DMS 273 (cell line): ENCODE results near the gene RAB33B.
"Not testable (repeated sequence)": the region's sequence is repeated elsewhere in the genome, so short reads cannot be mapped to it uniquely, and the experiment has no call there.

ENCODE experiments used
- DNase-seq: peaks from one replicate; lab custom pipeline; 2025; ENCODE audit not compliant: unreplicated experiment; lab: John Stamatoyannopoulos, UW

Gene RAB33B

DNA sequence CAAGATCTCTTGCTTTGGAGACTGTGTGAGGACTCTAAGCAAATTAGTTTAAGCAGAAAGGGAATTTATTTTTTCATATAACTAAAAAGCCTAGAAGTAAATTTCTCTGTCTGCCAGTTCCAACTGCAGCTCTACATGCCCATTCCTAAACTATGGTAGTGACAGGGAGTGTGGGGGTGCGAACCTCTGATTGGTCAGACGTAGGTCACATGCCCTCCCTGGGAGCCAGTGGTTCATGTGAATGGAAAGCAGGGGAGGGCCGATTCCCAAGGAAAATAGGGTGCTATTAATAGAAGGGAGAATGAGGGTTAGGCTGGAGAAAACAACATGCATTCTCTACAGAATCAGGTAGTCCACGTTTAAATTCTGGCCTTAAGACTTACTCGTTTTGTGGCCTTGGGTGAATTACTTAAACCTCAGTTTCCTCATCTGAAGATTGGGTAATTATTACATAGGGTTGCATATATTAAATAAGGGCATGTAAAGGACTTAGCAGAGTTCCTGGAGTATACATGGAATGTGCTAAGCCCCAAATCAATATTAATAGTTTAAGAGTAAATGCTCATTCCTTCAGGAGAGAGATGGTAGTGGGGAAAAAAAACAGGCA is 7.2 kb downstream of the RAB33B start:
- peak; percentile 3 for DNase-seq

DNA sequence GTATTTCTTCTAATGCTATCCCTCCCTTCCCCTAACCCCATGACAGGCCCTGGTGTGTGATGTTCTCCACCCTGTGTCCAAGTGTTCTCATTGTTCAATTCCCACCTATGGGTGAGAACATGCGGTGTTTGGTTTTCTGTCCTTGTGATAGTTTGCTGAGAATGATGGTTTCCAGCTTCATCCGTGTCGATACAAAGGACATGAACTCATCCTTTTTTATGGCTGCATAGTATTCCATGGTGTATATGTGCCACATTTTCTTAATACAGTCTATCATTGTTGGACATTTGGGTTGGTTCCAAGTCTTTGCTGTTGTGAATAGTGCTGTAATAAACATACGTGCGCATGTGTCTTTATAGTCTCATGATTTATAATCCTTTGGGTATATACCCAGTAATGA is 10.6 kb downstream of the RAB33B start:
- DNase-seq: not testable (repeated sequence)

DNA sequence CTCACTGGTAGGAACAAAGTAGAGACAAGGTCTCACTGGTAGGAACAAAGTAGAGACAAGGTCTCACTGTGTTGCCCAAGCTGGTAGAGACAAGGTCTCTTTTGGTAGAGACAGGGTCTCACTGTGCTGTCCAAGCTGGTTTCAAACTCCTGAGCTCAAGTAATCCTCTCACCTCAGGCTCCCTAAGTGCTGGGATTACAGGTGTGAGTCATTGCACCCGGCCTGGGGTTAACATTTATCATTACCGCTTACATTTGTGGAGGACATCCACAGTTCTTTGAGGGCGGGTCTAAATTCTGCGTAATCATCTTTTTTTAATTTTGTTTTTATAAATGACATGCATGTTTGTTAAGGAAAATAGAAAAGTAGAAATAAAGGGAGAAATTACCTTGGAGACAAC is 12.0 kb downstream of the RAB33B start:
- no peak for DNase-seq

- not testable (repeated sequence) for DNase-seq
These were observed 14.8 kb downstream of the RAB33B start for GRCh38 chr4:139468756-139469155.

- DNase-seq: no peak
These were observed 15.3 kb downstream of the RAB33B start for GRCh38 chr4:139469216-139469615.

- no peak for DNase-seq
These were observed 15.9 kb downstream of the RAB33B start for GRCh38 chr4:139469869-139470268.

GRCh38 chr4:139470295-139470694 is 16.4 kb downstream of the RAB33B start:
- DNase-seq: no peak

- DNase-seq: no peak
These were observed 17.2 kb downstream of the RAB33B start for GRCh38 chr4:139470997-139471665.

DNA sequence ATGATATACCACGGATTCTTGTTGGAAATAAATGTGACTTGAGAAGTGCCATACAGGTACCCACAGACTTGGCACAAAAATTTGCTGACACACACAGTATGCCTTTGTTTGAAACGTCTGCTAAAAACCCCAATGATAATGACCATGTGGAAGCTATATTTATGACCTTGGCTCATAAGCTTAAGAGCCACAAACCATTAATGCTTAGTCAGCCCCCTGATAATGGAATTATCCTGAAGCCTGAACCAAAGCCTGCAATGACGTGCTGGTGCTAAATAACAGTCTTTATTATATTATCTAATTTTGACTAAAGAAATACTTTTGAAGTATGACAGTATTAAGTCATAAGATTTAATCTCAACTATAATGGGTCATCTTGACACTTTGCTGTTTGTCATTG is 18.9 kb downstream of the RAB33B start:
- no peak for DNase-seq

GRCh38 chr4:139476363-139476762 is 22.4 kb downstream of the RAB33B start:
- DNase-seq: no peak

GRCh38 chr4:139481465-139481864 is 27.5 kb downstream of the RAB33B start:
- no peak for DNase-seq

DNA sequence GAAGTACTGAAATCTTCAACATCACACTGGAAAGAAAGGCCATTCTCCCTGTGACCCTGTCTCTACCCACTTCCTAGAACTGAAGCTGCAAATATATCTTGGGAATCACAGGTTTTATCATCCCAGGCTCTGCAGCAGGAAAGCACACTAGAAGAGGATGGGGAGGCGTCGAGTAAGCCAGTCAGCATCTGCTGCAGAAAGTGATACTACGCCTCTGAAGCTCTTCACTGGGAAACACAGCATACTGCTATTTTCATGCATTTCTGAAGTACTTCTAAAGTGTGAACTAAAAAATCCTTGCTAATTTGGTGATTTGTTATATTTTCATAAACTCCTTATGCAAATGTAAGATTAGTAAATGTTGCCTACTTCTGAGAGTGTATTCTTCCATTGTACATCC is 29.1 kb downstream of the RAB33B start:
- DNase-seq: no peak

- DNase-seq: no peak
These were observed 30.9 kb downstream of the RAB33B start for GRCh38 chr4:139484783-139485311.

DNA sequence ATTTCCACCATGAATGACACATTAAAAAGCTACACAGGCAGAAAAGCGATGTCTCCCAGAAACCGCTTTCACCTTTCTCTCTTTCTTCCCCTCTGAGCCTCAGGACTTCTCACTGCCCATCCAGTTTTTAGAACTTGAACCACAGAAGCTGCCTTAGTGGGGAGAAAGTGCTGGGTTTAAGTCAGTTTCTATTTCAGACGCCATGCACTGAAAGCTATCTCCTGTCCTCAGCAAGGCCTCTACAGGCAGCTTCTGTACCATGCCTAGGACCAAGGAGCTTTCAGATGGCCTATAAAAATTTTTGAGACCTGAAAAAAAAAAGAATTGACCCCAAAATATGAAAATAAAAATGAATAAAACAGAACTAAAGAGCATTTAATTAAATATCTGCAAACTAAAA is 34.5 kb downstream of the RAB33B start:
- DNase-seq: no peak

- DNase-seq: no peak
These were observed 35.7 kb downstream of the RAB33B start for GRCh38 chr4:139489638-139490037.

GRCh38 chr4:139492429-139492828 is 38.5 kb downstream of the RAB33B start:
- DNase-seq: no peak

DNA sequence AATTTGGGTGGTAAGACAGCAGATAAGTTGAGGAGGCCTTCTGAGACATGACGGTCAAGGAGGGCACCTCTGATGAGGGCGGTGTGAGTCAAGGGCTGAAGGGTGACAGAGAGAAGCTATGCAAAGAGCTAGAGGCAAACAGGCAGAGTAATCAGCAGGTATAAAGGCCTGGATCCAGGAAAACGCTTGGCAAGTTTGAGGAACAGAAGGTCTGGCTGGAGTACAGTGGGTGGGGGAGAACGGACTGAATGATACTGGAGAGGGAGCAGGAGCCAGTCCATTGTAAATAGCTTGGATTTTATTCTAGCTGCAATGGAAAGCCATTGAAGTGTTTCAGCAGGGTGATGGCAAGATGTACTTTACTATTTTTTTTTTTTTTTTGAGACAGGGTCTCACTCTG is 39.3 kb downstream of the RAB33B start:
- peak; percentile 10 for DNase-seq

DNA sequence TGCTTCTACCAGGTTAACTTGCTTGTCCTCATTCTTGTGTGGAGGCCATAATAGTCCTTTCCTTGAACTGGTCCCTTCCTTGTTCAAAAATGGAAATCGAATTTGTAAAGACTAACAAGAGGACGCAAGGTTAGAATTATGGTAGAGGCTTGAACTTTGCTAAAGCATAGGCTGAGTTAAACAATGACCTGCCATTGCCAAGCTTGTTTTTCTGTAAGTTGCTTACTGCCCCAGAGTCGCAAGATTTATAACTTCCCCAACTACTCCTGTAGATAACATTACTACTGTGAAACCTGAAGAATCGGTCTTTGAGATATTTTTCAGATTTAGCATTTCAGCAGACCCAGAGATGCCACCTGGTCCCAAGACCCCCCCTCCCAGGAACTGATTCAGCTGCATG is 45.3 kb downstream of the RAB33B start:
- no peak for DNase-seq

GRCh38 chr4:139501117-139501516 is 47.2 kb downstream of the RAB33B start:
- DNase-seq: no peak

- no peak for DNase-seq
These were observed 47.6 kb downstream of the RAB33B start for GRCh38 chr4:139501527-139501926.

DNA sequence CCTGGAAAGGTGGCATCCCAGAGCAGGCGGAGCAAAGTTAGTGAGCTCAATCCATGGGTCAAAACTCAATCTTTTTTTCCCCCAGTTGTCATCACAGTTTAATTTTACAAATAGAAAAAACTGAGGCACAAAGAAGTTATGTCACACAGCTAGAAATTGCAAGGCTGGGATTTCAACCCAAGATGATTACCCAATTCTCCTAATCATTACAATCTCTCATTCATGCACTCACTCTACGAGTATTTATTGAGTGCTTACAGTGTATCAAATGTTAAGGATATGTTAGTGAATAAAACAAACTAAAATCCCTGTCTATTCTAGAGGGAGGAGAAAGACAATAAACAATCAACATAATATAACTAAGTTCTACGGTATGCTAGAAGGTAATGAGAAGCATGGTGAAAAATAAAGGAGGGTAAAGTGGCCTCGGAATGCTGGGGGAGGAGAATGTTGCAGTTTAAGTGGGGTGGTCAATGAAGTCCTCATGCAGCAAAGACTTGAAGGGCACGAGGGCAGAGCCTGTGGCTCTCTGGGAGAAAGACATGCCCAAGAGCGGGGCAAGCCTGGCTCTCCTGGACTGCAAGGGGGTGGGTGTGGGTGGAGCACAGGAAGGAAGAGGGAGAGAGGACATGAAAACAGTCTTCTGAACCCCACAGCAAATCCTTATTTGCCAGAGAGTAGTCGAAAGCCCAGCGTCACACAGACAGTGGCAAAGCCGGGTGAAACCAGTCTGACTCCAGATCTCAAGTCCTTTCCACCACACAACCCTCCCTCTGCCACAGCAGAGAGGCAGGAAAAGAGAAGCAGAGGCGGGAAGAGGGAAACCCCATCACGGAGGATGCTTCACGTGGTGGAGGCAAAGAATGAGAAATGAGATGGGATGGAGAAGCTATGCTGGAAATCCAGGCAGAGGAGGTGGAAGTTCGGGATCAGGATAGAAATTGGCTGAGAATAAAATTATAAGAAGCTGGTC is 48.3 kb downstream of the RAB33B start:
- DNase-seq: peak; percentile 26
